Right ventricle myocardium inferior (tissue), 1 donor: ENCODE results near the gene MAP3K3. TPM values are rescaled to one million over a fixed set of nuclear protein-coding genes. Genes with fewer than 3 reads are reported as not detected.

ENCODE experiments used
- ATAC-seq: fragments of 200-7000 bp; cut with Tn5 transposase; one replicate; pipeline ENCODE4 v1.9.1; 2020; ENCODE audit warnings: mild to moderate bottlenecking, moderate library complexity
- DNase-seq: peaks from one replicate; pipeline ENCODE4 v3.0.0; 2021; ENCODE audit errors: missing footprints
- intact Hi-C: fragments of 100-400 bp; cut with DNase I; formaldehyde crosslinking; loops from one replicate; pipeline ENCODE4 v1.11.0; 2022
- total RNA-seq: library from RNA; stranded (reverse); fragmentation: NEBNext Ultra II Directional; extraction: Animal tissue kit (Norgen Biotek cat#: 25700); gene quantifications from one replicate; pipeline ENCODE4 v1.2.1, GENCODE V29; 2021
- donor health status: DM: no; HTN: yes; CAD: no; lungs with severe emphysema.

MAP3K3 gene
- total RNA-seq, 1 donor from 2014 or later = 38.4 TPM

DNA sequence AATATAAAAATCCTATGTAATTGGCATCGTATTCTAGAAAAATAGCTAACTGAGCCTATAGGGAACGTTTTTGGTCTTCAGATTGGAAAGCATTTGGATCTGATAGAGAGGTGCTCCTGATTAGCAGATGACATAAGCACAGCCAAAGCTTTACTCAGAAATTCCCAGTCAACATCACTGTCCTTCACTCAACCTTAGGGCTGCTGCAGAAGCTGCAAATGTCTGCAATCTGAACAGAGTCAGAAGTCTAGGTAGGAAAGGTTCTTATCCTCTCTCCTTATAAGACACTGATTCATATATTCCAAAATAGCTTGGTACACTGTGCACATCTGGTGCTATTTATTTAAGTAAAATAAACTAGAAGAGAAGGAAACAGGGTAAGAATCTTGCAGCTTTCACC lies 100.2 kb downstream of the MAP3K3 start:
- DNase-seq = no peak
- peak; percentile 39 for ATAC-seq
- intact Hi-C loops = no loop called here

DNA sequence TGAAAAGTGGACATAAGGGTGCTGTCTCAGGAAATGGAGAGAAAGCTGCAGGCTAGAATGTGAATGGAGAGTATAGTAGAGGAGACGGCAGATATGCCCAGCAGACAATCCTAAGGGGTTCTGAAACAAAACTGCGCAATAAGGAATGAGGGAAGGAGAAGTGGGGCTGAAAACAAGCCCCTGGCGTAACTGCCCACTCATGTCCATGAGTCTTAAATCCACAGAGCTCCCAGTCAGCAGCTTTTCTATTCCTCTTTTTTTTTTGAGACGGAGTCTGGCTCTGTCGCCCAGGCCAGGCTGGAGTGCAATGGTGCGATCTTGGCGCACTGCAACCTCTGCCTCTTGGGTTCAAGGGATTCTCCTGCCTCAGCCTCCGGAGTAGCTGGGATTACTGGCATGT lies 113.5 kb downstream of the MAP3K3 start:
- intact Hi-C loops = no loop called here
- ATAC-seq (no peak), DNase-seq (no peak)

DNA sequence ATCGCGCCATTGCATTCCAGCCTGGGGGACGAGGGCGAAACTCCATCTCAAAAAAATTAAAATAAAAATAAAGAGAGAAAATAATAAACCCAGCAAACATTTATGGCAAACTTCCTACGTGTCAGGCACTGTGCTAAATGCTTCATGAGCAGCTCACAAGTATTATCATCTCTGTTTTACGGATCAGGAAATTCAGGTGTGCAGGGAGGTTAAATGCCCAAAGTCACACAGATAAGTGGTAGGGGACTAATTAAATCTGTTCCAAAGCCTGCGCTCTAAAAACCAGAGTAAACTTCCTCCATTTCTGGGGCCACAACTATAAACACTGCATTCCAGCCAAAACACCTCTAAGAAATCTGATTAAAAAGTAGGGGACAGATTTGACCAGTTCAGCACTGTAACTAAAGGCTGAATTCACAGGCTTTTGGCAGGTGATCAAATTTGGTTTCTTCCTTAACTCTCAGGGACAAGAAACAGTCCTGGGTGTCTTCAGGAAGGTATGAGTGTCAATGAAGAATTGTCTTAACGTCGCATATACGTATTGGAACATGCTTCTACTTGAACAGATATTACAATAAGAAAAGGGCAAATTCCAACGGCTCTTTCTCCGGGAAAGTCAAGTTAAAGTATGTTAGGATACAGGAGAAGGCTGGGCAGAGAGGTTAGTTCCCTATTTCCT lies 118.4 kb downstream of the MAP3K3 start:
- intact Hi-C loops = loop anchor here (1.0 kb wide), 1 partner anchor 33 kb away; the partner anchor contains the start of gene CCDC47
- DNase-seq = no peak
- ATAC-seq = no peak

DNA sequence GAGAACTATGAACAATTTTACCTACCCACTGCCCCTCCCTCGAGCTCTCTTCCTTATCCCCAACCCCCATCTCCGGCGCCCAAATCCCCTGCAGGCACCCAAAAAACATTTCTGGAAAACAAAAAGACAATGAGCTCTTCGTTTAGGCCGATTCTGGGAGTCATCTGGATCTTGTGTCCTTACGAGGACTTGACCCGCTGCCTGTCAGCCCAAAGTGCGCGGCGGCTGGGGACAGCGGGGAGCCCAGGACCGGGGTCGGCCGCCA lies 118.9 kb downstream of the MAP3K3 start:
- intact Hi-C loops = loop anchor here (1.0 kb wide), 1 partner anchor 32 kb away; the partner anchor contains the start of gene CCDC47
- ATAC-seq (peak; percentile 42), DNase-seq (no peak)

DNA sequence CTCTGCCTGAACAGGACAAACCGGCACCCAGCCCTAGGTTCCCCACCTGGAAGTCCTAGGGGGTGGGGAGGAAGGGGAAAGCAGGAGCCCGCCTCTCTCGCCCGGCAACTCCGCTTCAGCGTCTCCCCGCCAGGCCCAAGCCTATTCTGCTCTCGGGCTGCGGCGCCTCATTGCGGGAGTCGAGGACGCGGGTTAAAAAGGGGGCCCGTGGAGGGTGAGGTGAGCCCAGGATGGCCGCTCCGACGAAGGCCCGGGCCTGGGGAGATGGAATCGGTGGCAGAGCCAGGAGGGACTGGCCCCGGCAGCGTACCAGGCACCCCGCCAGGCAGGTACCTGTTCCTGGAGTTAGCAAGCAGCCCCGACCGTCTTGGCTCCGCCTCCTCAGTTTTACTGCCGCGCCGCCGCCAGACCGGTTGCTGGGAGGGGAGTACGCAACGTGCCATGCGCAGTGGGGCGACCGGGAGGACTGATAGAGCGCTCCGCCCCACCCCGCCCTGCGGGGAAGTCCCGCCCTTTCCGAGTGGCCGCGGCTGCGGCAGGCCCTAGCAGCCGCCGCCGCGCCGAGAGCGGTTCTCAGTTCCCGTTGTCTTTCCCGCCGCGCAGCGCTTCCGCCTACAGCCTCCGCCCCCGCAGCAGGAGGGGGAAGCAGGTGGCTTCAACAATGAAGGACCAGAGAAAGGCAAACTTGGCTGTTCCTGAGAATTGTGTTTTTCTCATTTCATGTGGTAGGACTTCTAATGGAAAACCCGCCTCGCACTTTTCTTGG lies 119.4 kb downstream of the MAP3K3 start, which contains the start of gene STRADA:
Gene STRADA, minus strand, starts transcription at position 392 of the 766 bp plus-strand sequence. CDS start 13,430 bp downstream, outside the sequence.
- intact Hi-C loops = loop anchor here (1.0 kb wide), 1 partner anchor 32 kb away; the partner anchor contains the start of gene CCDC47
- peak; percentile 100 for ATAC-seq
- peak; percentile 100 for DNase-seq

Other genes starting within 250 kb of the MAP3K3 start
- 15.5 TPM for gene CYB561, start 176.1 kb upstream of the MAP3K3 start, total RNA-seq
- gene ACE, start 145.4 kb upstream of the MAP3K3 start, total RNA-seq = 4.8 TPM
- gene KCNH6, start 99.1 kb upstream of the MAP3K3 start, total RNA-seq = not detected
- gene DCAF7, start 71.9 kb upstream of the MAP3K3 start, total RNA-seq = 36.8 TPM
- gene TACO1, start 21.5 kb upstream of the MAP3K3 start, total RNA-seq = 41.5 TPM
- 3.4 TPM for gene LIMD2, start 77.7 kb downstream of the MAP3K3 start, total RNA-seq
- 13.3 TPM for gene STRADA, start 119.4 kb downstream of the MAP3K3 start, total RNA-seq
- gene CCDC47, start 151.2 kb downstream of the MAP3K3 start, total RNA-seq = 90.5 TPM
- 45.9 TPM for gene DDX42, start 151.8 kb downstream of the MAP3K3 start, total RNA-seq
- 145 TPM for gene PSMC5, start 205.0 kb downstream of the MAP3K3 start, total RNA-seq
- gene FTSJ3, start 205.2 kb downstream of the MAP3K3 start, total RNA-seq = 34.2 TPM
- 29.2 TPM for gene SMARCD2, start 220.3 kb downstream of the MAP3K3 start, total RNA-seq